Measurements from ENCODE around the gene OR2Y1. TPM values are rescaled to one million over a fixed set of nuclear protein-coding genes. Genes with fewer than 3 reads are reported as not detected.
"Not testable (repeated sequence)": the region's sequence is repeated elsewhere in the genome, so short reads cannot be mapped to it uniquely, and the experiment has no call there.

The OR2Y1 gene
- total RNA-seq (2014; rRNA removed; shearing (Covaris generic)): not detected in 2 replicates
- not detected in 2 replicates for total RNA-seq (2022)
- Bru-seq, nascent RNA: not detected
- BruChase-seq, experiment 1, labeled RNA remaining after a 6-hour chase: not detected
- not detected for BruChase-seq, experiment 2, labeled RNA remaining after a 2-hour chase
- long read RNA-seq: 0 reads

GRCh38 chr5:180739958-180740357 is at the start of gene OR2Y1:
TSS of gene OR2Y1 (minus strand) at chr5:180740058. CDS start at chr5:180740058, 0 bp downstream.
- intact Hi-C loops (cut with micrococcal nuclease; ENCODE audit: unreplicated experiment): no loop called here
- POLR2A ChIA-PET: no interaction called here
- no peak for DNase-seq (ENCODE audit: low spot score)
- H4K20me1 ChIP-seq (ENCODE audit: insufficient read depth, low read length): no peaks in the 10 kb centered on the region
- H3K9me3 ChIP-seq (ENCODE audit: low read length): no peaks in the 10 kb centered on the region
- CTCF ChIA-PET (ENCODE audit: unreplicated experiment): no interaction called here
- no TSS peak for BruUV-seq (replicated peaks)
- H3K9me2 ChIP-seq (ENCODE audit: insufficient read depth, low read length): no peaks in the 10 kb centered on the region
- H3K4me3 ChIP-seq (ENCODE audit: low read depth, low read length, poor library complexity, severe bottlenecking): no peak within 1 kb of the TSS
- no peaks in the 10 kb centered on the region for H3K79me2 ChIP-seq (ENCODE audit: insufficient read depth, low read depth, low read length)
- TF ChIP-seq EZH2phosphoT487 (IDR thresholded peaks at IDR 0.05; ENCODE audit: borderline replicate concordance, low read depth, low read length) (no peak), CTCF (conservative IDR thresholded peaks at IDR 0.05; ENCODE audit: low read length) (no peak)
- H3K4me2 ChIP-seq (ENCODE audit: low read length): no peak within 1 kb of the TSS
- no peak within 1 kb of the TSS for H2AFZ ChIP-seq (ENCODE audit: low read length)
- no peaks in the 10 kb centered on the region for H3K4me1 ChIP-seq (ENCODE audit: insufficient read depth, low read length, poor library complexity, severe bottlenecking)
- no peaks in the 10 kb centered on the region for H3K36me3 ChIP-seq (ENCODE audit: insufficient read depth, low read length)
- H3K27ac ChIP-seq (ENCODE audit: low read depth, low read length, poor library complexity, severe bottlenecking): no peak within 1 kb of the TSS

- H3K9me3 ChIP-seq (ENCODE audit: low read length); BruUV-seq (replicated peaks); H2AFZ ChIP-seq (ENCODE audit: low read length); H3K27ac ChIP-seq (ENCODE audit: low read depth, low read length, poor library complexity, severe bottlenecking); H3K4me1 ChIP-seq (ENCODE audit: insufficient read depth, low read length, poor library complexity, severe bottlenecking); H3K4me3 ChIP-seq (ENCODE audit: low read depth, low read length, poor library complexity, severe bottlenecking); intact Hi-C loops (cut with micrococcal nuclease; ENCODE audit: unreplicated experiment); H3K4me2 ChIP-seq (ENCODE audit: low read length); CTCF ChIA-PET (ENCODE audit: unreplicated experiment); H3K9me2 ChIP-seq (ENCODE audit: insufficient read depth, low read length); DNase-seq (ENCODE audit: low spot score); H4K20me1 ChIP-seq (ENCODE audit: insufficient read depth, low read length): not testable (repeated sequence)
- Histone ChIP-seq H3K36me3 (ENCODE audit: insufficient read depth, low read length) (peaks cover 61% of the 10 kb centered on the region), H3K79me2 (ENCODE audit: insufficient read depth, low read depth, low read length) (peaks cover 17% of the 10 kb centered on the region)
- POLR2A ChIA-PET: interaction anchor here (0.6 kb wide), 1 partner anchor 76 kb away, joined by 3 read pairs; no protein-coding TSS in a partner anchor
These were observed 49.0 kb upstream of the OR2Y1 start for GRCh38 chr5:180788651-180789410.

- no peak overlapping the region for H3K27ac ChIP-seq (ENCODE audit: low read depth, low read length, poor library complexity, severe bottlenecking)
- no TSS peak for BruUV-seq (replicated peaks)
- CTCF ChIA-PET (ENCODE audit: unreplicated experiment): no interaction called here
- H4K20me1 ChIP-seq (ENCODE audit: insufficient read depth, low read length): no peaks in the 10 kb centered on the region
- no peak for DNase-seq (ENCODE audit: low spot score)
- TF ChIP-seq EZH2phosphoT487 (IDR thresholded peaks at IDR 0.05; ENCODE audit: borderline replicate concordance, low read depth, low read length): no peak
- no peak for TF ChIP-seq CTCF (conservative IDR thresholded peaks at IDR 0.05; ENCODE audit: low read length)
- POLR2A ChIA-PET: no interaction called here
- intact Hi-C loops (cut with micrococcal nuclease; ENCODE audit: unreplicated experiment): no loop called here
- H3K9me3 ChIP-seq (ENCODE audit: low read length): no peaks in the 10 kb centered on the region
- no peaks in the 10 kb centered on the region for H3K9me2 ChIP-seq (ENCODE audit: insufficient read depth, low read length)
- peaks cover 52% of the 10 kb centered on the region for H3K36me3 ChIP-seq (ENCODE audit: insufficient read depth, low read length)
- peaks cover 7% of the 10 kb centered on the region; the same call in 1 of the 2 replicates for H3K79me2 ChIP-seq (ENCODE audit: insufficient read depth, low read depth, low read length)
- no peak overlapping the region for H3K4me3 ChIP-seq (ENCODE audit: low read depth, low read length, poor library complexity, severe bottlenecking)
- no peaks in the 10 kb centered on the region for H3K4me1 ChIP-seq (ENCODE audit: insufficient read depth, low read length, poor library complexity, severe bottlenecking)
- no peak overlapping the region for H2AFZ ChIP-seq (ENCODE audit: low read length)
- no peak overlapping the region for H3K4me2 ChIP-seq (ENCODE audit: low read length)
These were observed 48.0 kb upstream of the OR2Y1 start for GRCh38 chr5:180787711-180788431.

Measured in OCI-LY7 (cell line).